GM18867 (cell line): ENCODE data around the gene ERV3-1.
A peak's percentile ranks its signal among the peaks of the same experiment; 100 is the strongest.
"Not testable (repeated sequence)": the region's sequence is repeated elsewhere in the genome, so short reads cannot be mapped to it uniquely, and the experiment has no call there.

Experiments
- ATAC-seq: cut with Tn5 transposase; IDR thresholded peaks from one replicate; pipeline ENCODE4 v1.9.1; 2021; ENCODE audit warnings: mild to moderate bottlenecking, moderate library complexity; ENCODE audit not compliant: unreplicated experiment

The ERV3-1 gene

DNA sequence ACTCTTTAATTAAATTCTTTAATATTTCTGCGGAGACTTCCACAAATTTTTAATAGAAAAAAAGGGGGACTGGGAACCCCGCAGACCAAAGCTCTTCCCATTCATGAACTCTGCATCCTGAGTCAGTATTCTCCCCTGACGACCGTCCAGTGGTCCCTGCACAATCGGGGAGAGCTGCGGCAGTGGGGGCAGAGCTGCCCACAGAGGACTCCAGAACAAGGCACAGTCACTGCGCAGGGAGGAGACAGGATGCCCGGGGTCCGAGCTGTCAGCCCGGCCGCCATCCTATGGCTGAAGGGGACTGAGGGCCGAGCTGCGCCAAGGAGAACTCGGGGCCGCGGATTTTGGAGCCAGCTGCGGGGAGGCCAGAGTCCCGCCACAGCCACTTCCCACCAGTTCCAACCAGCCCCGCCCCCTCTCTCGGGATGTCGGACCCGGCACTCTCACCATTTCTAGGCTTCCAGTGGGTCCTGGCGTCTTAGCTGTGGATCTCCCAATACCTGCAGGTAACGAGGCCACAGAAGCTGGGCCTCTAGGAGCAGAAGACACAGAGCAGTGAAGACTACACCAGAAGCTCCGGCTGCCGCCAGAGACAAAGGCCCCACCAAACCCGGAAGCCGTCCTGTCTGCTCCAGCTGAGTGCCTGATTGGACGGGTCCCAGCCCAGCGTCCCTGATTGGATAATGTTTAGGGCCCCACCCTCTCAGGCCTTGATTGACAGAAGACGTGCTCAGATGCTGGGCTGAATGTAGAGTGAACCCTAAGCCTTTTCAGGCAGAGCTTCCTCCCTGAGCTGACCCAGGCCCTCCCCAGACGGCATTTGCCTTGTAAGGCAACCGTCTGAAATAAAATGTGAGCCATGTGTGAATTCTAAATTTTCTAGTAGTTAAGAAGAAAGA is at the start of gene ERV3-1:
ERV3-1 (minus strand) TSS at position 594 of the 899 bp plus-strand sequence. CDS start 13,661 bp downstream, outside the sequence.
- ATAC-seq, result peak; percentile 100

GRCh38 chr7:65055786-65056185 is 49.3 kb upstream of the ERV3-1 start:
- not testable (repeated sequence) for ATAC-seq

DNA sequence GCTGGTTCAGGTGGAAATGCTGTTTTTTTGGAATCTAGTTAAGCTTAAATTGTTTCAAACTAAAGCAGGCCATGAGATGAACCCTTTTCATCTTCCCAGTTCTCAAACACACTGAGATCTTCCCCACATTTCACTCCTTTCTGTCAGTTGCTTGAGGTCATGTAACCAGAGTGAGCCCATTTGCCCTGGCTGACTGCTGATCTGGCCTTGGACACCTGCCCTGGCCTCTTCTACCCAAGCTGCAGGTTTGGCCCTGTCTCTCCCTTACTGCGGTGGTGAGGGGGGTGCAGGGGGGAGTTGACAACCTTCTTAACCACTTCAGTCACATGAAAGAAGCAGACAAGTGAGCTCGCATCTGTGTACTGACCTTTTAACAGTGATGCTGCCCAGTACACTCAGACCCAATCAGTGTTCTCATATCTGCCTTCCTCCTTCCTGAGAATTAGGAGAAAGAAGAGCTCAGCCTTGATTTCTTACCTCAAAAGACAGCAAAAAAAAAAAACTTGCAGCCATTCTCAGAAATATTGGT is 48.0 kb upstream of the ERV3-1 start:
- not testable (repeated sequence) for ATAC-seq

DNA sequence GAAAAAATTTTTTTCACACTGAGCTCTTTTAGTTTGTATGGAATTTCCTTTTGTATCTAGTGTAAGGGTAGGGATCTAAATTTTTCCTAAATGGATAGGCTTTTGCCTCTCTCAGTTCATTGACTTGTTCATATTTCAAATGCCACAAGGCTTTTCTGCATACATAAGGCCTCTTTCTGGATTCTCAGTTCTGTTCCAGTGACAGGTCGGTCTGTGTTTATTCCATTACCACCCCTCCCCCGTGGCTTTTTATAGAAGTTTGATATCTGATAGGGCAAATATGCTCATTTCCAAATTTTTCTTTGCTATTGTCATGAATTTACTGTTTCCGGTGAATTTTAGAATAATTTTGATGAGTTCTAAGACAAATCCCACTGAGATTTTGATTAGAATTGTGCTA is 45.2 kb upstream of the ERV3-1 start:
- not testable (repeated sequence) for ATAC-seq

DNA sequence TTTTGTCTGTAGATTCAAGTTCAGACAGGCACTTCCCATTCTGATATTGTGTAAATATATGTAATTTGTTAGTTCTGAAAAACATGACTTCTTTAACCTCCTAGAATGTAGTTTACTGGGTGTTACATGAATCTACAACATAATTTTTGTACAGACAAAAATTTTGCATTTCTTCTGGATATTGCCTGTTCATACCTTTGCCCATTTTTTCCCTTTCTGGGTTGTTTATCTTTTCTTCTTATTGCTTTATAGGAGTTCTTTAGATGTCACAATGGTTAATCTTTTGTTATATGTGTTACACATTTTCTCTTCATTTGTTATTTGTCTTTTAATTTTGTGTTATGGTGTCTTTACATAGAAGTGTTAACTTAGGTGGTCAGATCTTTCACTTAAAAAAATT is 44.7 kb upstream of the ERV3-1 start:
- ATAC-seq, result not testable (repeated sequence)

GRCh38 chr7:65046329-65046728 is 39.8 kb upstream of the ERV3-1 start:
- not testable (repeated sequence) for ATAC-seq

DNA sequence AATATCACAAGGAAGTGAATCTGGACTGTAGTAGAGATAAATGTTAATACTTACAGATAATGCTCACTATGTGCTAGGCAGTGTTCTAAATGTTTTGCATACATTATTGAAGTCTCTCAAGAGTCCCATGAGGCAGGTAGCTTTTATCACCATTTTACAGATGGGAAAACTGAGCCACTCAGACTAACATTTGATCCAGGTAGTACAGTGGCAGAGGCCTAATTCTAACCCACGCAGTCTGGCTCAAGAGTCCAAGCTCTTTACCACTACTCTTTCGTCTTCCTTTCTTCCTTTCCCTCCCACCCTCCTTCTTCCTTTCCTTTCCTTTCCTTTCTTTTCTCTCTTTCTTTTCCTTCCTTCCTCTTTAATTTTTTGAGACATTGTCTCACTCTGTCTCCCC is 39.1 kb upstream of the ERV3-1 start:
- ATAC-seq, result not testable (repeated sequence)

GRCh38 chr7:65038767-65039166 is 32.3 kb upstream of the ERV3-1 start:
- ATAC-seq, result peak; percentile 19

- peak; percentile 91 for ATAC-seq
Measured at GRCh38 chr7:65037740-65038688, 31.5 kb upstream of the ERV3-1 start.

DNA sequence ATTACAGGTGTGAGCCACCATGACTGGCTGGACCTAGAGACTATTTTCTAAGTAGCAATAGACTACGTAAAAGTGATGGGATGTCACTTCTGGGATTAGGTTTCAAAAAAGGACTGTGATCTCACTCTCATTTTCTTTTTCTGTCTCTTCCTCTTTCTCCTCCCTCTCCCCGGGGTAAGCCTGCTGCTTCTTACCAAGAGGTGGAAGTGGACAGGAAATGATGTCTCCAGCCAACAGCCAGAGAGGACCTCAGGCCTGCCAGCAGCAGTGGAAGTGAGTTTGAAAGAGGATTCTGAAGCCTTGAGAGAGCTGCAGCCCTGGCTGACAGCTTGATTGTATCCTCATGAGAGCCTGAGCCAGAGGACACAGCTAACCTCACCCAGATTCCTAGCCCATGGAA is 30.0 kb upstream of the ERV3-1 start:
- ATAC-seq, result not testable (repeated sequence)

DNA sequence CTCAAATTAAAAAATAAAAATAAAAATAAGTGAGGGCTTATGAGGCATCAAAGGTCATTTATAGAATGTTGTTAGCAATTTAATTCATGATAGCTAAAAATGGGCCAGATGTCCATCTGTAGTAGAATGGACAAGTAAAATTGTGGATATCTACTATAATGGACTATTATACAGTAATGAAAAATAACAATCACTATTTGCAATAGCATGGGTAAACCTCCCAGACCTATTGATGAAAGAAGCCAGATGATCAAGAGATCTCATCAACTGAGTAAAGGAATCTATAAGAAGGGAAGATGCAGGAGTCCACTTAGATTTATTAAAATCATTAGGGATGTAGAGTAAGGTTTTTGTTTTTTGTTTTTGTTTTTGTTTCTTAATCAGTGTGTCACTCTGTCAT is 29.0 kb upstream of the ERV3-1 start:
- not testable (repeated sequence) for ATAC-seq

GRCh38 chr7:65034120-65034782 is 27.8 kb upstream of the ERV3-1 start:
- ATAC-seq, result not testable (repeated sequence)

DNA sequence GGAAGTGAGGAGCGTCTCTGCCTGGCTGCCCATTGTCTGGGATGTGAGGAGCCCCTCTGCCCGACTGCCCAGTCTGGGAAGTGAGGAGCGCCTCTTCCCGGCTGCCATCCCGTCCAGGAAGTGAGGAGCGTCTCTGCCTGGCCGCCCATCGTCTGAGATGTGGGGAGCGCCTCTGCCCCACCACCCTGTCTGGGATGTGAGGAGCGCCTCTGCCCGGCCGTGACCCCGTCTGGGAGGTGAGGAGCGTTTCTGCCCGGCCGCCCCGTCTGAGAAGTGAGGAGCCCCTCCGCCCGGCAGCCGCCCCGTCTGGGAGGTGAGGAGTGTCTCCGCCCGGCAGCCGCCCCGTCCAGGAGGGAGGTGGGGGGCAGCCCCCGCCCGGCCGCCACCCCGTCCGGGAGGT is 26.9 kb upstream of the ERV3-1 start:
- ATAC-seq, result not testable (repeated sequence)

GRCh38 chr7:65025023-65025422 is 18.5 kb upstream of the ERV3-1 start:
- ATAC-seq, result not testable (repeated sequence)

DNA sequence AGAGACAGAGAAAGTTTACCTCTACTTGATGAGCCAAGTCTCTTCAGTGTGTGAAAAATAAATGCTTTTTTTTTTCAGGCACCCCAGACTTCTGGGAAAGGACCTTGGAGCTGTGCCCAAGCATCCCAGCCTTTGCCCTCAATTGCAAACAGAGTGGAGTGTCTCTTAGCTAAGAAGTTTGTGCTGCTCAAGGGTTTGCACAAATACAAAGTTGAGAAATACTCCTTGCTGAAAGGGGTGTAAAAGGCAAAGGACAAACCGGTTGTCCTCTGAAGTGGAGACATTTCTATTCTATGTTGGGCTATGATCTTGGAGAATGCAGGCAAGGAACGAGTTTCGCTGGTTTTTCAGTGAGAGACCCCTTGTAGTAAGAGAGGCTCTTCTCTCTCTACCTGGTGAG is 14.5 kb upstream of the ERV3-1 start:
- ATAC-seq, result not testable (repeated sequence)

DNA sequence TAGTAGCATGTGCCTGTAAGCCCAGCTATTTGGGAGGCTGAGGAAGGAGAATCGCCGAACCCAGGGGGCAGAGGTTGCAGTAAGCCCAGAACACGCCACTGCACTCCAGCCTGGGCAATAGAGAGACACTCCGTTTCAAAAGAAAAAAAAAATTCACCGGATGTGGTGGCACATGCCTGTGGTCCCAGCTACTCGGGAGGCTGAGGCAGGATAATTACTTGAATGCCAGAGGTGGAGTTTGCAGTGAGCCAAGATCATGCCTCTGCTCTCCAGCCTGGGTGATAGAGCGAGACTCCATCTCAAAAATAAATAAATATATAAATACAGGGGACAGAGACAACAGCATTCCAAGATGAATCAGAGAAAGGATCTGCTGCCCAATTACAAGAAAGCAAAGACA is 3.4 kb upstream of the ERV3-1 start:
- ATAC-seq, result not testable (repeated sequence)

DNA sequence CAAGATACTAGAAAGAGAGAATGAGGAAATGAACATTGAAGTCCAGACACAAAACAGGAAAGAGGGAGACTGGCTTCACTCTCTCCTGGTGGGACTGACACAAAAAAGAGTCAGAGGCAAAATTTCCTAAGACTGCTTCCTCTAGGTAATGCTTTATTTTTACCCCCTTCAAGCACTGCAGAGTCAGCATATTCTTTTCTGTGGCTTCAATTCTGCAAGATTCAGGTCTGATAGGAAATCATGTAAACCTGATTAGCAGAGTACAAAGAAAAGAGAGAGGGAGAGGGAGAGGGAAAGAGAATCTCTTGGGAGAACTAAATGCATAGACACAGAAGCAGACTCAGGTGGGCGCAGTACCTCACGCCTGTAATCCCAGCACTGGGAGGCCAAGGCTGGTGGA is 2.9 kb upstream of the ERV3-1 start:
- not testable (repeated sequence) for ATAC-seq

GRCh38 chr7:65007036-65007435 is 549 bp upstream of the ERV3-1 start:
- not testable (repeated sequence) for ATAC-seq

DNA sequence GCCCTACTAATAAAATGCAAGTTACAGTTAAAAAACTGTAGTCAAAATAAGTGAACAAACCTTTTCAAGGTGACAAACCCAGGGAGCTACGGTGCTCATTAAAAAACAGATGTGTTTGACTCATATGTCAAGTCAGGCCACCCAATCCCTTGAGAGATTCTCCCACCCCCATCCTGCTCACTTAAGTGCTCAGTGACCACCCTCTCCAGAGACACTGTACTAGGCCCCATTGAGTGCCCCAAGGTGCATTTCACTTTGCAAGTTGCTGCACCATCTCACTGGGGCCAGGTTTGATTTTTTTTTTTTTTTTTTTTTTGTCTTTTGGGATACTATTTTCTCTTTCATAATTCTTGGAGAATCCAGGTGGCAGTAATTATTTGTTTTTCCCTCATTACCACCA is 1.9 kb downstream of the ERV3-1 start:
- ATAC-seq, result no peak

- no peak for ATAC-seq
Measured at GRCh38 chr7:65002972-65003585, 3.4 kb downstream of the ERV3-1 start.
